GM12878 (cell line): ENCODE data around the gene PTGR1. TPM values are rescaled to one million over a fixed set of nuclear protein-coding genes. Genes with fewer than 3 reads are reported as not detected.

Experiments
- ATAC-seq: fragments of 200-7000 bp; cut with Tn5 transposase; 3 replicates; pipeline ENCODE4 v1.9.1; 2020; ENCODE audit warnings: mild to moderate bottlenecking, moderate library complexity
- BruUV-seq: library from RNA; stranded (reverse); fragments of 400-500 nt; replicated peaks from 2 replicates; lab custom pipeline; 2021; lab: Mats Ljungman, UMichigan
- CTCF ChIA-PET: fragments of 300-600 bp; sonication (Branson Sonifier 250); formaldehyde crosslinking; extraction: SDS; loops from one replicate; lab custom pipeline; 2021; ENCODE audit warnings: inconsistent platforms; lab: Yijun Ruan, JAX
- POLR2A ChIA-PET: fragments of 350-600 bp; formaldehyde crosslinking; extraction: SDS; loops from one replicate; lab custom pipeline; 2021; ENCODE audit warnings: inconsistent platforms; lab: Charles Lee
- RAD21 ChIA-PET: fragments of 300-600 bp; sonication (Branson Sonifier 250); formaldehyde crosslinking; loops from one replicate; lab custom pipeline; 2023; ENCODE audit warnings: antibody characterized with exemption; ENCODE audit not compliant: unreplicated experiment; lab: Charles Lee
- SMC1A ChIA-PET: fragments of 300-600 bp; sonication (Branson Sonifier 250); formaldehyde crosslinking; loops from one replicate; lab custom pipeline; 2023; ENCODE audit not compliant: unreplicated experiment, uncharacterized antibody; lab: Charles Lee
- DNase-seq: peaks from one replicate; pipeline ENCODE4 v3.0.0-alpha.2; 2011; ENCODE audit warnings: low read depth, low spot score
- FAIRE-seq: peaks from 3 replicates; lab custom pipeline; 2011; peaks lifted over from hg19 to GRCh38; lab: Jason Lieb, UNC
- H2AFZ ChIP-seq: 2 replicates; pipeline ENCODE4 v1.6.0; 2011; ENCODE audit warnings: low read depth, low read length, control low read depth; ENCODE audit not compliant: control insufficient read depth
- H3K27ac ChIP-seq: 2 replicates; pipeline ENCODE4 v1.5.1; 2011; ENCODE audit warnings: control low read depth; ENCODE audit not compliant: control insufficient read depth, insufficient read depth
- H3K27me3 ChIP-seq, 2 experiments: replicated peaks in 1 of 2; 2 replicates each; pipeline versions ENCODE4 v1.6.0 to v1.6.1; 2011; ENCODE audit warnings: low read length in 1 of 2; ENCODE audit not compliant: control insufficient read depth in 2 of 2, insufficient read depth in 2 of 2
- H3K36me3 ChIP-seq, 2 experiments: 2 replicates each; pipeline ENCODE4 v1.5.1; 2011; ENCODE audit warnings: low read length in 1 of 2; ENCODE audit not compliant: control insufficient read depth in 2 of 2, insufficient read depth in 2 of 2
- H3K4me1 ChIP-seq: 2 replicates; pipeline ENCODE4 v1.6.1; 2011; ENCODE audit warnings: mild to moderate bottlenecking, low read length, moderate library complexity, mixed read lengths; ENCODE audit not compliant: control insufficient read depth, insufficient read depth
- H3K4me2 ChIP-seq: 2 replicates; pipeline ENCODE4 v1.6.0; 2011; ENCODE audit warnings: control low read depth; ENCODE audit not compliant: control insufficient read depth, insufficient read depth
- H3K4me3 ChIP-seq: fragments of 200-600 bp; sonication (generic); 2 replicates; pipeline ENCODE4 v1.5.1; 2016
- H3K79me2 ChIP-seq: 2 replicates; pipeline ENCODE4 v1.6.0; 2011; ENCODE audit warnings: low read length; ENCODE audit not compliant: control insufficient read depth, insufficient read depth
- H3K9ac ChIP-seq: 2 replicates; pipeline ENCODE4 v1.8.0; 2011; ENCODE audit warnings: low read length, control low read depth, mixed read lengths; ENCODE audit not compliant: control insufficient read depth, insufficient read depth
- H3K9me3 ChIP-seq: replicated peaks from 3 replicates; pipeline ENCODE4 v1.5.1; 2011; ENCODE audit warnings: mild to moderate bottlenecking, low read length; ENCODE audit not compliant: control insufficient read depth, insufficient read depth
- H4K20me1 ChIP-seq: 2 replicates; pipeline ENCODE4 v1.6.0; 2011; ENCODE audit not compliant: control insufficient read depth, insufficient read depth
- CBFB ChIP-seq: IDR thresholded peaks from 2 replicates; pipeline ENCODE4 v1.6.1; 2016; ENCODE audit warnings: antibody characterized with exemption, low read depth
- E4F1 ChIP-seq: fragments of 450-650 bp; IDR thresholded peaks from 2 replicates; pipeline ENCODE4 v1.6.1; 2018; ENCODE audit warnings: borderline replicate concordance, mild to moderate bottlenecking; ENCODE audit not compliant: partially characterized antibody
- EGR1 ChIP-seq, 2 experiments: IDR thresholded peaks; 1 replicate in 1 of 2; 2 replicates in 1 of 2; pipeline ENCODE4 v1.6.1; 2011 to 2012; ENCODE audit warnings: low read depth in 2 of 2, low read length in 2 of 2, borderline replicate concordance in 1 of 2, mild to moderate bottlenecking in 1 of 2, moderate library complexity in 1 of 2
- EP300 ChIP-seq, 2 experiments: fragments of 150-350 bp in 1 of 2; IDR thresholded peaks; 2 replicates each; pipeline ENCODE4 v1.6.1; 2011 to 2012; ENCODE audit warnings: low read depth in 2 of 2, low read length in 2 of 2, borderline replicate concordance in 1 of 2, improper control_type of control experiment in 1 of 2, inconsistent platforms in 1 of 2; ENCODE audit not compliant: control insufficient read depth in 1 of 2
- EZH2 ChIP-seq: IDR thresholded peaks from 2 replicates; pipeline ENCODE4 v1.6.1; 2012; ENCODE audit warnings: low read depth, mild to moderate bottlenecking, control low read depth, inconsistent platforms, low read length, borderline replicate concordance; ENCODE audit not compliant: control insufficient read depth
- HDGF ChIP-seq: fragments of 450-650 bp; IDR thresholded peaks from 2 replicates; pipeline ENCODE4 v1.6.1; 2016; ENCODE audit warnings: antibody characterized with exemption
- MEF2A ChIP-seq: IDR thresholded peaks from 2 replicates; pipeline ENCODE4 v1.6.1; 2011; ENCODE audit warnings: low read depth, mild to moderate bottlenecking, low read length, moderate library complexity; ENCODE audit not compliant: insufficient read depth
- MEF2B ChIP-seq: fragments of 450-650 bp; IDR thresholded peaks from 2 replicates; pipeline ENCODE4 v1.6.1; 2018; ENCODE audit warnings: mild to moderate bottlenecking, moderate library complexity; ENCODE audit not compliant: partially characterized antibody, poor library complexity, severe bottlenecking
- MLLT1 ChIP-seq: fragments of 450-650 bp; IDR thresholded peaks from 2 replicates; pipeline ENCODE4 v1.6.1; 2016; ENCODE audit warnings: mild to moderate bottlenecking
- POLR2AphosphoS5 ChIP-seq: IDR thresholded peaks from 2 replicates; pipeline ENCODE4 v1.6.1; 2011; ENCODE audit warnings: mild to moderate bottlenecking, low read length, inconsistent platforms
- SIX5 ChIP-seq: IDR thresholded peaks from 2 replicates; pipeline ENCODE4 v1.6.1; 2011; ENCODE audit warnings: mild to moderate bottlenecking, low read depth, low read length, moderate library complexity; ENCODE audit not compliant: severe bottlenecking
- SPI1 ChIP-seq: IDR thresholded peaks from 2 replicates; pipeline ENCODE4 v1.6.1; 2011; ENCODE audit warnings: low read depth, mild to moderate bottlenecking, low read length, moderate library complexity, borderline replicate concordance; ENCODE audit not compliant: insufficient read depth
- SREBF1 ChIP-seq: IDR thresholded peaks from 2 replicates; pipeline ENCODE4 v1.6.1; 2012; ENCODE audit warnings: mild to moderate bottlenecking, low read length
- STAT3 ChIP-seq: IDR thresholded peaks from 2 replicates; pipeline ENCODE4 v1.6.1; 2011; ENCODE audit warnings: low read depth, low read length, improper control_type of control experiment
- WGBS: methylation state at CpG from one replicate; pipeline ENCODE4 v1.1.6; 2016; ENCODE audit warnings: low lambda C conversion rate; ENCODE audit not compliant: insufficient replicate concordance, insufficient coverage; ENCODE audit errors: missing lambda C conversion rate; 5-methylcytosine and 5-hydroxymethylcytosine counted together
- in situ Hi-C: fragments of 300-500 bp; cut with MboI; formaldehyde crosslinking; loops from 9 replicates; pipeline ENCODE4 v1.14.3; 2018; ENCODE audit warnings: mixed read lengths
- intact Hi-C: fragments of 100-400 bp; cut with micrococcal nuclease; formaldehyde crosslinking; loops from one replicate; pipeline ENCODE4 v1.14.2; 2022; ENCODE audit not compliant: unreplicated experiment
- polyA plus RNA-seq, 11 experiments: library from polyadenylated mRNA; depleted of rRNA in 4 of 11; unstranded in 6 of 11; stranded (reverse) in 5 of 11; fragments of >200 nt; fragmentation: Nextera tagmentation in 4 of 11; fragmentation: Illumina TruSeq in 1 of 11; extraction: Ambion mirVana in 4 of 11; extraction: Trizol in 1 of 11; gene quantifications; 1 replicate in 1 of 11; 2 replicates in 10 of 11; pipeline versions ENCODE4 v1.2.1 to v1.2.3, GENCODE V29; 2011 to 2016; ENCODE audit warnings: inconsistent platforms in 2 of 11, missing spikeins in 2 of 11, low read depth in 1 of 11
- total RNA-seq, 4 experiments: library from RNA; depleted of rRNA in 3 of 4; stranded (reverse); fragments of >200 nt in 3 of 4; fragmentation: Illumina TruSeq in 1 of 4; extraction: Trizol in 1 of 4; gene quantifications; 2 replicates each; pipeline versions ENCODE4 v1.2.1 to v1.2.3, GENCODE V29; 2013 to 2021

PTGR1 gene
- total and polyA plus RNA-seq, 10 of the 15 experiments (the other 5 are each of a cell fraction or from before 2014, with no cell fraction given), result 0.12 to 6.3 (median 2.8) TPM

GRCh38 chr9:111649016-111649415, 49.6 kb upstream of the PTGR1 start:
- no peak overlapping the region for H3K4me2 ChIP-seq
- no TSS peak for BruUV-seq
- no peak overlapping the region for H3K4me3 ChIP-seq
- no peaks in the 10 kb centered on the region for H3K4me1 ChIP-seq
- intact Hi-C loops (no loop called here), in situ Hi-C loops (no loop called here)
- no peak for TF ChIP-seq HDGF
- TF ChIP-seq SREBF1, result no peak
- no peak for TF ChIP-seq SIX5
- TF ChIP-seq MLLT1, result no peak
- no peak for TF ChIP-seq POLR2AphosphoS5
- H3K9me3 ChIP-seq, result no peaks in the 10 kb centered on the region
- POLR2A ChIA-PET, result no interaction called here
- H3K9ac ChIP-seq, result no peak overlapping the region
- no peaks in the 10 kb centered on the region for H3K27me3 ChIP-seq
- no peaks in the 10 kb centered on the region for H4K20me1 ChIP-seq
- RAD21 ChIA-PET, result no interaction called here
- no peak overlapping the region for H3K27ac ChIP-seq
- H3K36me3 ChIP-seq, result peaks cover 0 to 12% of the 10 kb centered on the region in 2 experiments; a peak in 2 of 4 replicates
- no peak overlapping the region for H2AFZ ChIP-seq
- FAIRE-seq, result no peak
- SMC1A ChIA-PET, result interaction anchor here (1.0 kb wide), 2 partner anchors 10 to 44 kb away, joined by 3 read pairs; no protein-coding TSS in a partner anchor
- no peak for DNase-seq
- H3K79me2 ChIP-seq, result no peaks in the 10 kb centered on the region
- ATAC-seq, result no peak
- CTCF ChIA-PET, result interaction anchor here (1.2 kb wide), 1 partner anchor 51 kb away, joined by 3 read pairs; no protein-coding TSS in a partner anchor
- 100% methylated on average over 4 of the region's 4 CpGs for WGBS

GRCh38 chr9:111648066-111648465, 48.6 kb upstream of the PTGR1 start:
- intact Hi-C loops (no loop called here), in situ Hi-C loops (no loop called here)
- H3K36me3 ChIP-seq, result peaks cover 0 to 17% of the 10 kb centered on the region in 2 experiments; a peak in 2 of 4 replicates
- SMC1A ChIA-PET, result interaction anchor here (1.0 kb wide), 1 partner anchor 9 kb away, joined by 3 read pairs; no protein-coding TSS in a partner anchor
- no TSS peak for BruUV-seq
- POLR2A ChIA-PET, result no interaction called here
- no peak overlapping the region for H3K27ac ChIP-seq
- H3K4me3 ChIP-seq, result no peak overlapping the region
- CTCF ChIA-PET, result no interaction called here
- no peaks in the 10 kb centered on the region for H3K79me2 ChIP-seq
- 100% methylated on average over 4 of the region's 4 CpGs for WGBS
- no peaks in the 10 kb centered on the region for H3K27me3 ChIP-seq
- H3K9me3 ChIP-seq, result no peaks in the 10 kb centered on the region
- H3K4me1 ChIP-seq, result no peaks in the 10 kb centered on the region
- no peaks in the 10 kb centered on the region for H4K20me1 ChIP-seq
- FAIRE-seq (no peak), ATAC-seq (no peak), DNase-seq (no peak)
- H3K9ac ChIP-seq, result no peak overlapping the region
- no peak overlapping the region for H3K4me2 ChIP-seq
- no peak overlapping the region for H2AFZ ChIP-seq
- RAD21 ChIA-PET, result no interaction called here
- TF ChIP-seq SPI1, result no peak
- no peak for TF ChIP-seq EZH2
- TF ChIP-seq CBFB, result no peak
- TF ChIP-seq EGR1 (IDR thresholded peaks at IDR 0.05; ENCODE audit: borderline replicate concordance in 1 of 2, low read depth in 2 of 2, low read length in 2 of 2), result no peak
- TF ChIP-seq MEF2A, result no peak
- TF ChIP-seq EP300 (IDR thresholded peaks at IDR 0.05; ENCODE audit: borderline replicate concordance in 1 of 2, control insufficient read depth in 1 of 2, low read depth in 2 of 2, low read length in 2 of 2), result no peak
- TF ChIP-seq MEF2B, result no peak
- TF ChIP-seq E4F1, result no peak
- no peak for TF ChIP-seq STAT3
